ENCODE measurements around the gene CANT1.

The CANT1 gene

GRCh38 chr17:79008666-79009387 is 737 bp downstream of the CANT1 start:
- DNase-seq (ENCODE audit: low read depth), result no peak

- no peak for DNase-seq (ENCODE audit: low read depth)
These were observed 1.8 kb downstream of the CANT1 start for GRCh38 chr17:79007504-79008381.

- no peak for DNase-seq (ENCODE audit: low read depth)
These were observed 2.6 kb downstream of the CANT1 start for GRCh38 chr17:79006794-79007503.

GRCh38 chr17:79006046-79006445 is 3.5 kb downstream of the CANT1 start:
- DNase-seq (ENCODE audit: low read depth), result no peak

- DNase-seq (ENCODE audit: low read depth), result no peak
These were observed 4.3 kb downstream of the CANT1 start for GRCh38 chr17:79005063-79005861.

- no peak for DNase-seq (ENCODE audit: low read depth)
These were observed 5.7 kb downstream of the CANT1 start for GRCh38 chr17:79003661-79004411.

GRCh38 chr17:79002796-79003593 is 6.6 kb downstream of the CANT1 start:
- no peak for DNase-seq (ENCODE audit: low read depth)

- no peak for DNase-seq (ENCODE audit: low read depth)
These were observed 7.3 kb downstream of the CANT1 start for GRCh38 chr17:79002291-79002690.

- no peak for DNase-seq (ENCODE audit: low read depth)
These were observed 8.2 kb downstream of the CANT1 start for GRCh38 chr17:79001190-79002020.

- no peak for DNase-seq (ENCODE audit: low read depth)
These were observed 9.0 kb downstream of the CANT1 start for GRCh38 chr17:79000396-79001189.

- no peak for DNase-seq (ENCODE audit: low read depth)
These were observed 9.6 kb downstream of the CANT1 start for GRCh38 chr17:78999947-79000395.

GRCh38 chr17:78999056-78999768 is 10.4 kb downstream of the CANT1 start:
- DNase-seq (ENCODE audit: low read depth), result no peak

- no peak for DNase-seq (ENCODE audit: low read depth)
These were observed 11.1 kb downstream of the CANT1 start for GRCh38 chr17:78998311-78999055.

GRCh38 chr17:78997881-78998280 is 11.7 kb downstream of the CANT1 start:
- DNase-seq (ENCODE audit: low read depth), result no peak

- DNase-seq (ENCODE audit: low read depth), result no peak
These were observed 12.3 kb downstream of the CANT1 start for GRCh38 chr17:78997231-78997741.

GRCh38 chr17:78996781-78997201 is 12.8 kb downstream of the CANT1 start:
- no peak for DNase-seq (ENCODE audit: low read depth)
